ENCODE results near the gene UBE4B. TPM values are rescaled to one million over a fixed set of nuclear protein-coding genes. Genes with fewer than 3 reads are reported as not detected.
"Not testable (repeated sequence)": the region's sequence is repeated elsewhere in the genome, so short reads cannot be mapped to it uniquely, and the experiment has no call there.

The UBE4B gene
- total RNA-seq, 1 experiment from 2014 or later = 13.9 TPM

DNA sequence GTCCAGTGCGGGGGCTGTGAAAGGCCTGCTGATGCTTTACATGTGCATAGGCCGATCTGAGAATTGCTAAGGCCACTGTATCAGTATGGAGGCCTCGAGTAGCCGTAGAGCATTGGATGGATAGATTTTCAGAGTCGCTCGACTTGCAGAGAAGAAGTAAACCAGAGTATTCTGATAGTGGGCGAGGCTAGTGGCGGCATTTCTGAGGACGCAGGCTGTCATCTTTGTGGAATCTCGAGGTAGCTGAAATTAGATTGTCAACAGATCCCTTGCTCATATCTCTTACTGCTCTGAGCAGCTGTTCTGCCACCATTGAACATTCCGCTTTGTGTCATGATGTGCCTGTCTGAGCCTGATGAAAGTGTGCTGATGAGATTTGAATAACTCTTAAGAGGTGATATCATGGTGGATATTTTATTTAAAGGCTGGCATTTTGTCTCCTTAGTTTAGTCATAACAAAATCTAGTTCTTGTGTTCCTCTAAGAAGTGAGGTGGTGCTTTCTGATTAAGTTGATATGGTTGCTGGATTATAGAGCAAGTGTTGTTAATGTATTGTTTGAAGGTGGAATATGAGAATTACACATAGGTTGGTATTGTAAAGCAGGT lies 179.2 kb downstream of the UBE4B start:
- DNase-seq (ENCODE audit: low read depth) = no peak

GRCh38 chr1:10212476-10212875 lies 179.7 kb downstream of the UBE4B start:
- DNase-seq (ENCODE audit: low read depth) = no peak
- in situ Hi-C loops (cut with HindIII; ENCODE audit: low pct_unique_long_range_greater_than_20kb, low sequenced_read_pairs) = no loop called here

More for the DNA sequence above, 179.2 kb downstream of the UBE4B start:
- in situ Hi-C loops (cut with HindIII; ENCODE audit: low pct_unique_long_range_greater_than_20kb, low sequenced_read_pairs) = no loop called here

DNA sequence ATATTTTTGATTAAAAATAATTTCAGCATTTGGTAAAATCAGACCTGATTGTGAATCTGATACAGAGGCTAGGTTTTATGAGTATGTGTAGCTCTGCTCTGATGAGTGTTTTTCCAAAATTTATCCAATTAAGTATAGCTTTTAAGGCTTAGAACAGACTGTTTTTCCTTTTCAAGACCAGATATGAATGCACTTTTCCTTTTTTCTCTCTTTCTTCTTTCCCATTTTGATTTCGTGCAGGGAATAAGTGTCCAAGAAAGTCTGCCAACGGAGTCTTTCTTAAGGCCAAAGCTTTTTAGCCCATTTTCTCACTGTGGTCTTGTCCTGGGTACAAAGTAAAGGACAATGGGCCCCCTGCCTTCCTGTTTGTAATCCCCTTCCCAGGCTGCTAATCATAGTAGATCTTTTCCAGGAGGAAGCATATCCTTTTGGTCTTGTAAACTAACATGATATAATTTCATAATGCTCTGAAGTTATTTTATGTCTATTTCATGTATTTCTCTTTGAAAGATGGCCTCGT lies 180.5 kb downstream of the UBE4B start:
- in situ Hi-C loops (cut with HindIII; ENCODE audit: low pct_unique_long_range_greater_than_20kb, low sequenced_read_pairs) = no loop called here

GRCh38 chr1:10216090-10216749 lies 183.5 kb downstream of the UBE4B start:
- in situ Hi-C loops (cut with HindIII; ENCODE audit: low pct_unique_long_range_greater_than_20kb, low sequenced_read_pairs) = no loop called here
- no peak for DNase-seq (ENCODE audit: low read depth)

More for the DNA sequence above, 180.5 kb downstream of the UBE4B start:
- DNase-seq (ENCODE audit: low read depth) = no peak

GRCh38 chr1:10217748-10218441 lies 185.1 kb downstream of the UBE4B start:
- in situ Hi-C loops (cut with HindIII; ENCODE audit: low pct_unique_long_range_greater_than_20kb, low sequenced_read_pairs) = no loop called here
- DNase-seq (ENCODE audit: low read depth) = no peak

- in situ Hi-C loops (cut with HindIII; ENCODE audit: low pct_unique_long_range_greater_than_20kb, low sequenced_read_pairs) = no loop called here
Observed at GRCh38 chr1:10220200-10220599, 187.4 kb downstream of the UBE4B start.

DNA sequence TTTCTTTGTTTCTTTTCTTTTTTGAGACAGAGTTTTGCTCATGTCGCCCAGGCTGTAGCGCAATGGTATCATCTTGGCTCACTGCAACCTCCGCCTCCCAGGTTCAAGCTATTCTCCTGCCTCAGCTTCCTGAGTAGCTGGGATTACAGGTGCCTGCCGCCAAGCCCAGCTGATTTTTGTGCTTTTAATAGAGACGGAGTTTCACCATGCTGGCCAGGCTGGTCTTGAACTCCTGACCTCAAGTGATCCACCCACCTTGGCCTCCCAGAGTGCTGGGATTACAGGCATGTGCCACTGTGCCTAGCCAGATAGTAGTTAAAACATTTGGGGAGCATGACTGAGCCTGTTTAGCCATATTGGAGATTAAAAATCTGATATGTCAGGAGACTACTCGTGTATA lies 187.9 kb downstream of the UBE4B start:
- in situ Hi-C loops (cut with HindIII; ENCODE audit: low pct_unique_long_range_greater_than_20kb, low sequenced_read_pairs); DNase-seq (ENCODE audit: low read depth): not testable (repeated sequence)

More at GRCh38 chr1:10220200-10220599, 187.4 kb downstream of the UBE4B start:
- DNase-seq (ENCODE audit: low read depth) = no peak

GRCh38 chr1:10225573-10225972 lies 192.8 kb downstream of the UBE4B start:
- DNase-seq (ENCODE audit: low read depth) = no peak
- in situ Hi-C loops (cut with HindIII; ENCODE audit: low pct_unique_long_range_greater_than_20kb, low sequenced_read_pairs) = no loop called here

DNA sequence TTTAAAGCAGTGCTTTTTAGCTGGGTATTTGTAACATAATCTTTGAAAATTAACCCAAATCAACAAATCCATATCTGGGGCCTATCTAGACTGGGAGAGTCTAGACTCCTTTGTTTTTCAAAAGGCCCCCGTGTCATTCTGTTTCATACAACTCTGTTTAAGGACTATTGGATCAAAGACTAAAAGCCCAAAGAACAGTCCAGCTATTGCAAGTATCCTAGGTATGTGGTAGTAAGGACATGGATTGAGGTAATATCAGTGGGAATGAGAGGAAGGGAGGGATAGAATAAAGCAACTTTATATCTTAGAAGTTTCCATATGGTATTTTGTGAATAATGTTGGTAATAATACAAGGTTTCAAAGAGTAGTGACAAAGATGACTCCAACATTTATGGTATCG lies 195.8 kb downstream of the UBE4B start:
- in situ Hi-C loops (cut with HindIII; ENCODE audit: low pct_unique_long_range_greater_than_20kb, low sequenced_read_pairs) = no loop called here
- DNase-seq (ENCODE audit: low read depth) = no peak

GRCh38 chr1:10229903-10230302 lies 197.1 kb downstream of the UBE4B start:
- no peak for DNase-seq (ENCODE audit: low read depth)
- in situ Hi-C loops (cut with HindIII; ENCODE audit: low pct_unique_long_range_greater_than_20kb, low sequenced_read_pairs) = no loop called here

Other genes with a start within 250 kb of the UBE4B start
- 144 and 149 TPM in 2 replicates for gene CLSTN1, start 209.0 kb upstream of the UBE4B start, total RNA-seq (2014; rRNA removed; shearing (Covaris generic); ENCODE audit: low replicate concordance)
- 18.0 and 20.8 TPM in 2 replicates for gene CTNNBIP1, start 122.7 kb upstream of the UBE4B start, total RNA-seq (2014; rRNA removed; shearing (Covaris generic); ENCODE audit: low replicate concordance)
- 12.8 and 13.5 TPM in 2 replicates for gene LZIC, start 89.6 kb upstream of the UBE4B start, total RNA-seq (2014; rRNA removed; shearing (Covaris generic); ENCODE audit: low replicate concordance)
- 2.6 and 18.5 TPM in 2 replicates for gene NMNAT1, start 89.5 kb upstream of the UBE4B start, total RNA-seq (2014; rRNA removed; shearing (Covaris generic); ENCODE audit: low replicate concordance)
- gene RBP7, start 35.7 kb upstream of the UBE4B start, total RNA-seq (2014; rRNA removed; shearing (Covaris generic); ENCODE audit: low replicate concordance) = not detected in 2 replicates
- gene KIF1B, start 177.6 kb downstream of the UBE4B start, total RNA-seq (2014; rRNA removed; shearing (Covaris generic); ENCODE audit: low replicate concordance) = 2.3 and 8.0 TPM in 2 replicates

Measured in Caki2 (cell line).